LHCN-M2 (cell line): ENCODE results near the gene UBE2O. TPM values are rescaled to one million over a fixed set of nuclear protein-coding genes. Genes with fewer than 3 reads are reported as not detected.

Experiments used
- DNase-seq: peaks from one replicate; pipeline ENCODE4 v3.0.0-alpha.2; 2012; ENCODE audit warnings: low read depth
- total RNA-seq: library from RNA; depleted of rRNA; stranded (reverse); fragments of >200 nt; gene quantifications from 2 replicates; pipeline ENCODE4 v1.2.3, GENCODE V29; 2014

Gene UBE2O
- total RNA-seq, 1 experiment from 2014 or later, result 15.7 TPM

DNA sequence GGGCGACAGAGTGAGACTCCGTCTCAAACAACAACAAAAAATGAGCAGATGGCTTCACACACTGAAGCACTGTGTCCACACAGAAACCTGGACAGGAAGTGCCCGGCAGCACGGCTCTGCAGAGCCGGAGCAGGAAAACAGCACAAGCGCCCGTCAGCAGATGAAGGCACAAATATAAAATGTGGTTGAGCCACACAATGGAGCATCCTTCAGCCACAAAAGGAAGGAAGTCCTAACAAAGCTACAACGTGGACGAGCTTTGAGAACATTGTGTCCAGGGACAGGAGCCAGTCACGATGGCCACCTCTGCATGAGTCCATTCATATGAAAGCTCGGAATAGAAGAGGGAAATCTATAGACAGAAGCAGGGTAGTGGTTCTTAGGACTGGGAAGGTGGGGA is 32.6 kb upstream of the UBE2O start:
- no peak for DNase-seq

DNA sequence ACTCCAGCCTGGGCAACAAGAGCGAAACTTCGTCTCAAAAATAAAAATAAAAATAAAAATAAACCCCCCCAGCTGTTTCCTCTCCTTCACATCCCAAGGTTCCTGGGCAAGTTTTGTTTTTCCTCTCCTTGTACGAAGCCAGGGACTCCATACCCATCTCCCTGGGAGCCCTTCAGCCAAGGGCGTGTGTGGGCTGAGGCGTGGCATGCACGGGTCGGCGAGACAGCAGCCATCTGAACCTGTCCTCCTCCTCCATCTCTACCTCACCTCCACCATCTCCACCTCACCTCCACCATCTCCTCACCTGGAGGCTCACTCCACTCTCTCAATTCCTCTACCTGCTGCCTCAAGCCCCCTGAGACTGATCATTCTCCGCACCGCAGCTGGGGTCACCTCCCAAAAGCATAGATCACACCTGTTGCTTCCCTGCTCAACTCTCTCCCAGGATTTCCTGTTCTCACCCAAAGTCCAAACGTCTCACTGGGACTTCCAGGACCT is 31.3 kb upstream of the UBE2O start:
- no peak for DNase-seq

GRCh38 chr17:76481071-76481655 is 28.2 kb upstream of the UBE2O start:
- no peak for DNase-seq

DNA sequence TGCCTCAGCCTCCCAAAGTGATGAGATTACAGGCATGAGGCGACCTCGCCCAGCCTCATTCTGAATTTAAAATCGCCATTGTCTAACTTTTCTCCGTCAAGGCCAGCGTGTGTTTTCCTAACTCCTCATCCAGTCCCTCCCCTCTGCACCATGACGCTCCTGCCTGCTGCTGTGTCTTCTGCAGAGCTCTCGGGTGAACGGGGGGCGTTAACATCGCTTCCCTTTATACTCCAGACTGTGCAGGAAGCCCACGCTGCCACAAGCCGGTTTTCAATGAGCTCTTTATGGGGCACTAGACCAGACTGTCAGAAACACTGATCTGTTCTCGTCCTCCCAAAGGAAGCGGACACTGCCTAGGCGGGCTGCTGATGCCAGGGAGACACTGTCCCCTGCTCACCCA is 27.7 kb upstream of the UBE2O start:
- no peak for DNase-seq

DNA sequence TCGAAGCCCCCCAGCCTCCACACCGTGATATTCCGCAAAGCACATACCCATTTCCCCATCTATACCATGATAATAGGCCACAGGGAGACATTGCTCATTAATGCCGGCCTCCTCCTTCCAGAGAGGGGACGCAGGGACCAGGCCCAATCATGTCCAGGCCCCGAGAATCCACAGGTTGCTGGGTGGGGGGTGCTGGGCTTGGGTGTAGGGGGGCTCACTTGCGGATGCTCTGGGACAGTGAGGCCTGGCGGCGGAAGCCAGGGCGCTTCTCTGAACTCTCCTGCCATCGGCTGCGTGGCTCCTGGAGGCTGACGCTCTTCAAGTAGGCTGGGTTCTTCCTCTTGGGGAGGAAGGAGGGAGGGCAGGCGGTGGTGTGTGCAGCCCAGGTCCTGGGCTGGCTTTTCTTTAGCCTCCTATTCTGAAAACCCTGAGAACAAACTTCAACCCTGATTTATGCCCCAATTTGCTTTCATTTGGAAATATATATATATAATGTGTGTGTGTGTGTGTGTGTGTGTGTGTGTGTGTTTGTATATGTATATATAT is 26.6 kb upstream of the UBE2O start:
- DNase-seq, result no peak

DNA sequence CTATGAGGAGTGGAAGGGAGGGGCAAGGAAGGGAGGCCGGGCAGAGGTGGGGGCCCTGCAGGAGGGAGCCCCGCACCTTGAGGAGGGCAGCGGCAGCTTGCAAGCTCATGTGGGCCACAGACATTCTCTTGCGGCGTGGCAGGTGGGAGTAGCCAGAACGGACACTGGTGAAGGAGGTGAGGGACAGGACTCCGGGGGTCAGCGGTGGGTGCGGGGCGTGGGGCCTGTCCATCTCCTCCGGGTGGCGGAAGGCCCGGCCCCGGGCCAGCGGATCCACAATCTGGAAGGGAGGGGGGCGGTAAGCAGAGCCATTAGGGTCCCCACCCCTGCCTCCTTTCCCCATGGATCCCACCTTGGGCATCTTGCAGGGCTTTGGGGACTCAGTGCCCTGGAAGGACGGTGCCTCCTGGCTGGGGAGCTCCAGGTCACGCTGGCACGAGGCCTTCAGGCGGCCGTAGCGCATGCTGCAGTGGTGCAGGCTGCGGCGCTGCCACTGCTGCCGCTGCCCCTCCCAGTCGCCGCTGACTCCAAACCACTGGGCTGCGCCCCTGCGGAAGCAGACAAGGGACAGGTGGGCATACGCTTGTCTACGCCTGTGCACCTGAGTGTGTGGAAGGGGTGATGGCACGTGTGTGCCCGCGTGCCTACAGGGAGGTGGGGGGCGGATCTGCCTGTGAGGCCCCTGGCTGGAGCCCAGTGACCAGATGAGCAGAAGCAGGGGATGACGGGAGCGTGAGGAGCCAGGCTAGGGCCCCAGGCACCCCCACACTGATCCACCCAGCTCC is 26.0 kb upstream of the UBE2O start:
- no peak for DNase-seq

- no peak for DNase-seq
Observed at GRCh38 chr17:76478097-76478496, 25.1 kb upstream of the UBE2O start.

DNA sequence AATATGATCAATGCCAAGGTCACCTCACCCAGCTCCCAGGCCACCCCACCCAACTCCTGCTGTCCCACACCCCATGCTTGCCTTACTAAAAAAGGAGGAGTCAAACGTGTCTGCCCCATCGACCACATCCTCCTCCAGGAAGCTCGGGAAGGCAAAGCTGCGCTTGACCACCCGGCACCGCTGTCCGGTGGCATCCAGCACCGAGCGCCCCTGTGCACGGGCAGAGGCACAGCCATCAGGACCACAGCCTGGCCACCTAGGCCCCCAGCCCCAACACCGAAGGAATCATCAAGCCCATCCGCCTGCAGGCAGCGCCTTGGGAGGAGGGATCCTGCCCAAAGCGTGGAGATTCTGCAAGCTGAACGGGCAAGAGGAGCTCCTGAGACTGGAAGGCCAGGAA is 24.6 kb upstream of the UBE2O start:
- no peak for DNase-seq

DNA sequence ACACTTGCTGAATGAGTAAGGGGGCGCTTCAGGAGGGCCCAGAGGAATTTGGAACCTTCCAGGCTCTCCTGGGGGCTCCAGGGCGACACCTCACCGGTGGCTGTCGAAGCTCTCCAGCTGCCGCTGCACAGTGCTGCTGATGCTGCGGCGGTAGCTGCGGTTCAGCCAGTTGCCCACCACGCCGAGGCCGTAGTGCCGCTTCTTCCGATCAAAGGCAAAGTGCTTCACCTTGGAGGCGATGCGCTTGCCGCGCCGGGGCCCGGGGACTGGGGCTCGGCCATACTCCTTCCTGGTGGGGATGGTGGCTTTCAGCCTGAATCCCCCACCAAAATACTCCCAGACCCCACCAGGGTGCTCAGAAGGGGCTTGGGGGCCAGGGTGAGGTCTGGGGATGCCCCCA is 23.8 kb upstream of the UBE2O start:
- no peak for DNase-seq

DNA sequence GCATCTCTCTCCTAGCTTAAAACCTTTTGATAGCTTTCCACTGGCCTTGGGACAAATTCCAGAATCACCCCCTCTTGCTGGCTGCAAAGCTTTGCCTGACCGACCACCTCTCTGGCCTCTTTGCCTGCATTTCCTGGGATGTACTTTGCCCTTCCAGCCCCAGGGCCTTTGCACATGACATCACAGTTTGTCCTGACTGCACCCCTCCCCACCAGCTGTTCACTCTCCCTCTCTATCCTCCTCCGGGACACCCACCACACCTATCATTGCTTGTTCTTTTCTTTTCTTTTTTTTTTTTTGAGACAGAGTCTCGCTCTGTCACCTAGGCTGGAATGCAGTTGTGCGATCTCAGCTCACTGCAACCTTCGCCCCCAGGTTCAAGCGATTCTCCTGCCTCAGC is 22.4 kb upstream of the UBE2O start:
- no peak for DNase-seq

- DNase-seq, result no peak
Observed at GRCh38 chr17:76474894-76475293, 21.9 kb upstream of the UBE2O start.

GRCh38 chr17:76474238-76474637 is 21.3 kb upstream of the UBE2O start:
- no peak for DNase-seq

- no peak for DNase-seq
Observed at GRCh38 chr17:76473541-76473985, 20.6 kb upstream of the UBE2O start.

- no peak for DNase-seq
Observed at GRCh38 chr17:76472726-76473125, 19.8 kb upstream of the UBE2O start.

GRCh38 chr17:76472258-76472645 is 19.3 kb upstream of the UBE2O start:
- no peak for DNase-seq

GRCh38 chr17:76471498-76472257 is 18.7 kb upstream of the UBE2O start:
- no peak for DNase-seq

DNA sequence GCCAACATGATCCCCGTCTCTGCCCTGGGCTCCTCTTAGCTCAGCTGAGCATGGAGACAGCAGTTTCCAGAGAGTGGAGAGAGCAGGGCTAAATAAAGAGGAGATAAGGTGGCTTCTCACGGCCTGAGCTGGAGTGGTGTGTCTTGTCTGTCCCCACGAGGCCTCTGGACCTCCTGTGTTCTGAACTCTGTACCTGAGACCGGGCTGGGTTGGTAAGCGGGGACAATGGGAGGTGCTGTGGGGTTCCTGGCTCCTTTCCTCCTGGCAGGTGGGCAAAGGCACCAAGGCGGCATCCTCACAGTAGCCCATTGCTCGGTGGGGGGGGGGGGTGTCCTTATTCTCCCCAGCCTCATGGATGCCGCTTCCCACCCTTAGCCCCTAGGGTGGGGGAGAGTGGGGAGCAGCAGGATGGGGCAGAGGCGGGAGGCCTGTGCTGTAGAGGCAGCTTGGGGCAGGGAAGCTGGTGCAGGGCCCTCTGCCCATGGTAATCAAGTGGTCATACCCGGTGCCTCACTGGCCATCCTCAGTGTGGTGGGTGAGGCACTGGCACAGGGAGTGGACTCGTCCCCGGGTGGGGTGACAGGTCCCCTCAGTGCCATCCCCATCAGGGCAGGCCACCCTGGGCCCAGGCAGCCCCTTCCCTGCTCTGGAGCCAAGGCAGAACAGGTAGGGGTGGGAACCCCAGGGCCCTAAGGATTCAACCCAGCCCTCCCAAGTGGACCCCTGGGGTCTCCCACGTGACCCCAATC is 17.2 kb upstream of the UBE2O start:
- no peak for DNase-seq

- no peak for DNase-seq
Observed at GRCh38 chr17:76469076-76469990, 16.4 kb upstream of the UBE2O start.

- DNase-seq, result no peak
Observed at GRCh38 chr17:76468634-76469010, 15.7 kb upstream of the UBE2O start.
